RKO (cell line): ENCODE data around the gene GH1.
A peak's percentile ranks its signal among the peaks of the same experiment; 100 is the strongest.
"Not testable (repeated sequence)": the region's sequence is repeated elsewhere in the genome, so short reads cannot be mapped to it uniquely, and the experiment has no call there.

ENCODE experiments used
- DNase-seq: peaks from one replicate; pipeline ENCODE4 v3.0.0-alpha.2; 2016; ENCODE audit warnings: low spot score

GH1 gene

DNA sequence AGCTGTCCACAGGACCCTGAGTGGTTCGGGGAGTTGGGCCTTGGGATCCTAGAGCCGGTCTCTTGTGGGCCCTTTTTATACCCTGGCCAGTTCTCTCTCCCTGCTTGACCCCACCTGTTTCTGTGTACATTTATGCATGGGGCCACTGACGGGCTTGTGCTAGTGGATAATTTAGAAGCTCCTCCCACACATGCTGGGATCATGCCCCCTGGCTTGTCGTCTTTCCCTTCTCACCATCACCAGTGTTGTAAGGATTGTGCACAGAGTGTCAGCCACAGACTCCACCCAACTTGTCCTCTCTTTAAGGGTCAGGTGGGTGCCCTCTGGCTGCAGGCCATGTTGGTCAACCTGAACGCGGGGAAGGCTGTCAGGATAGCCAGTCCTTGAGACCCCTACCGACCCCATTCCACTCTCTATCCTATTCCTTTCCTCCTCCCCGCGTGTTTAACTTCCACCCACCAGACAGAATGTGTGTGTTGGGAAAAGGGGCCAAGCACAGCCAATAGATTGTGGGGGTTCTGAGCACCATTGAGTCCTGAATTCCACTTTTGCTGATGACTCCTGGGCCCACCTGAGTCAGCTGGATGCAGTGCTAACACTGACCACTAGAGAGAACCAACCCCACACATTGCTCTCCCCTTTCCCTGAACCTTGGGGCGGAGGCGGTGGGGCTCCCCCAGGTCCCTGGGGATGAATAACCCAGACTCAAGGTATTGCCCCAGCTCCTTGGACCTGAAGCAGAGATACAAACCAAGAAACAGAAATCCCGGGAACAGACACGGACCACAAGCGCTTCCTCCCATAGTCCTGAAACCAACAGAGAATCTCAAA is 21.9 kb downstream of the GH1 start, which contains the start of gene CSH1:
Gene CSH1, minus strand, starts transcription at position 51 of the 831 bp plus-strand sequence. CDS start 63 bp downstream, outside the sequence.
- not testable (repeated sequence) for DNase-seq

GRCh38 chr17:63894821-63895220 is 23.8 kb downstream of the GH1 start:
- DNase-seq = not testable (repeated sequence)

DNA sequence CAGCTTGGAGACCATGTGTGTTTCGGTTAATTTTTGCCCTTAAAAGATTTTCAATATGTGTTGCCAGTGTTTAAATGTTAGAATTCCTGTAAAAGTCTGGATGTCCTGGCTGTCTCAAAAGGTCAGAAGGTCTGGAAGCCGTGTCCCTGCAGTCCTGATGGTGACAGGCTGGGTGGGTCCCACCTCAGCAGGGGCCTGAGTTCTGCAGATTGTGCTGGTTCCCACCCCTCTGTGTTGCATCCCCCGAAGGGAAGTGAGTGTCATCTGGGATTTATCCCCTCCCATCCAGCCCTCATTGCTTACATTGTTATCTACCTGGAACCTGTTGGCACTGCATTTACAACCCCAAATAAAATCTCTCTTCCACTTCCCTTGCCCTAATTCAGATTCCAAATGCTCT is 24.6 kb downstream of the GH1 start:
- DNase-seq = not testable (repeated sequence)

DNA sequence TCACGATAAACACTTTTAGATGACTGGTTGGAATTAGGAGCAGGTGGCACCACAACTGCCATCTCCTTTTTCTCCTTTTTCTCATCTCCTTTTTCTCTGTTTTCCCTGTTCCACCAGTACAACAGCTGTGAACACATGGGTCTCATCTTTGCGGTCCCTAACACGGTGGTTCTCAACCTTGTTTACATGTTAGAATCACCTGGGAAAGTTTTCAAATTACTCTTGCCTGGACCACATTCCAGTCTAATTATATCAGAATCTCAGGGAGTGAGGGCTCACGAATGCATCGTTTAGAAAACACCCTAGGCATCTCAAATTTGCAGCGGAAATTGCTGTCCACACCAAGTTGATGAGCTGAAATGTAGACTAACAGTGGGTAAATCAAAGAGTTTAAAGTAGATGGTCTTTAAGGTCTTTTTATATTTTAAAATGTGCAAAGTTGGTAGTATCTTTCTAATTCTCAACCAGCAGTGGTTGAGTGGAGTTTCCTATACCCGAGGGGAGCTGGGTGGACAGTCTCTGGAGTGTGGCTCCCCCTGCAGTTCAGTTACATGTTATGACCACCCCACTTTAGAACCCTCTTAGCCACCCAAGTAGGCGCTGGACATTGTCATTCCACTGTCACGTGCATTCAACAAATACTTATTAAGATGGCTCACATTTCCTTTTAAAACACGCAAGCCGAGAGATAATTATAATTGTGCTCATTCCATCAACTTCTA is 26.2 kb downstream of the GH1 start:
- not testable (repeated sequence) for DNase-seq

DNA sequence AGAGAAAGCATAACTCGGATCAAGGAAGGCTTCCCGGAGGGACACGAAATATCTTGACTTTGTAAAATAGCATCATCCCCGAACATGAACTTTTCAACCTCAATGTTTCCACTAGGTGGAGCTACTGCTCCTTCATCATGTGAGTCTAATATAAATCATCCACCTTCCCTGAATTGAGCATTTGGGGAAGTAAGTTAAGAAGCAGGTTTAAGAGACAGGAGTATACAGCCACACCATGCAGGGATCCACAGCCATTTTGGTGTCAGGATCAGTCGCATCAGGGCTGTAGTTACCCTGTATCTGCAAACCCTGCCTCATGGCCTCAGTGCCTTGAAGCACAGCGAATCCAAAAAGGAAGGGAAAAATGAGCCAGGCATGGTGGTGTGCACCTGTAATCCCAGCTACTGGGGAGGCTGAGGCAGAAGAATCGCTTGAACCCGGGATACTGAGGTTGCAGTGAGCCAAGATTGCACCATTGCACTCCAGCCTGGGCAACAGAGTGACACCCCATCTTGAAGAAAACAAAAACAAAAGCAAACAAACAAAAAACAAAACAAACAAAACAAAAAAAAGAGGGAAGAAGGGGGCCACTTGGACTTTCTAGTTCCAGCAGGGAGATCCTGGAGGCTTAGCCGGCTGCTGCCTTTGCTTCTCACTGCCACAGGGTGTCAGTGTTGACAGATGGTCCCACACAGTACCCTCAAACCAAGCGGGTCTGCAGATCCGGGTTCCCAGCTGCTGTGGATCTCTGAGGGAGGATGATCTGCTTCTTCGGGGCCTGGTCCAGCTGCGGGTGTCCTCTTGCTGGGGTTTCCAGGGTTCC is 29.4 kb downstream of the GH1 start:
- peak; percentile 50 for DNase-seq

DNA sequence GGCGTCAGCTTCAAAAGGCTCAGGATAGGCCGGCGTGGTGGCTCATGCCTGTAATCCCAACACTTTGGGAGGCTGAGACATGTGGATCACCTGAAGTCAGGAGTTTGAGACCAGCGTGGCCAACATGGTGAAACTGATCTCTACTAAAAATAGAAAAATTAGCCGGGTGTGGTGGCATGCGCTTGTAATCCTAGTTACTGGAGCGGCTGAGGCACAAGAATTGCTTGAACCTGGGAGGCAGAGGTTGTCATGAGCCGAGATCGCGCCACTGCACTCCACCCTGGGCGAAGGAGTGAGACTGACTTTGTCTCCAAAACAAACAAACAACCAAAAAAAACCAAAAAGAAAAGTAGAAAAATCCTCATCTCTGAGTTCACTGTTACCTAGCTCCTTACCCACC is 33.5 kb downstream of the GH1 start:
- not testable (repeated sequence) for DNase-seq

DNA sequence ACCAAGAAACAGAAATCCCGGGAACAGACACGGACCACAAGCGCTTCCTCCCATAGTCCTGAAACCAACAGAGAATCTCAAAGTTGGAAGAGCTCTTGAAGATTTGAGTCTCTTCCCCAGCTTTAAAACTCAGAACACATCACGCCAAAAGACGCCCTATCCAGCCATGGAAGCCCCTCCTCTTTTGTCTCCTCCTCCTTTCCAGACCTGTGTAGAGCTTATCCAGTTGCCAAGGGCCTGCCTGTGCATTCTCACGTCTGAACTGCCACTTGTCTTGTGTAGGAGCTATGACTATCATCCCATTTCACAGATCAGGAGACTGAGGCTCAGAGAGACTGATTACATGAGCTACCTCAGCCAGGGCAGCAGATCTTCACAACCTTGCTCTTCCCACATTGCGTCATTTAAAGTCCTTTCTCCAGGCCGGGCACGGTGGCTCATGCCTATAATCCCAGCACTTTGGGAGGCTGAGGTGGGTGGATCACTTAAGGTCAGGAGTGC is 36.0 kb downstream of the GH1 start:
- not testable (repeated sequence) for DNase-seq

DNA sequence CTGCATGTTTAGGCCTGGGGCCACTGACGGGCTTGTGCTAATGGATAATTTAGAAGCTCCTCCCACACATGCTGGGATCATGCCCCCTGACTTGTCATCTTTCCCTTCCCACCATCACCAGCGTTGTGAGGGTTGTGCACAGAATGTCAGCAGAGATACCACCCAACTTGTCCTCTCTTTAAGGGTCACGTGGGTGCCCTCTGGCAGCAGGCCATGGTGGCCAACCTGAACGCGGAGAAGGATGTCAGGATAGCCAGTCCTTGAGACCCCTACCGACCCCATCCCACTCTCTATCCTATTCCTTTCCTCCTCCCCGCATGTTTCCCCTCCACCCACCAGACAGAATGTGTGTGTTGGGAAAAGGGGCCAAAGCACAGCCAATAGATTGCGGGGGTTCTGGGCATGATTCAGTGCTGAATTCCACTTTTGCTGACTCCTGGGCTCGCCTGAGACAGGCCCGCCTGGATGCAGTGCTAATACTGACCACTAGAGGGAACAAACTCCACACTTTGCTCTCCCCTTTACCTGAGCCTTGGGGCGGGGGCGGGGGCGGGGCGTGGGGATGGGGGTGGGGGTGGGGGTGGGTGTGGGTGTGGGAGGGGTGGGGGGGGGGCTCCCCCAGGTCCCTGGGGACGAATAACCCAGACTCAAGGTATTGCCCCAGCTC is 36.6 kb downstream of the GH1 start, which contains the start of gene GH2:
Gene GH2, minus strand, starts transcription at position 10 of the 667 bp plus-strand sequence. CDS start 143 bp downstream, outside the sequence.
- peak; percentile 70 for DNase-seq

DNA sequence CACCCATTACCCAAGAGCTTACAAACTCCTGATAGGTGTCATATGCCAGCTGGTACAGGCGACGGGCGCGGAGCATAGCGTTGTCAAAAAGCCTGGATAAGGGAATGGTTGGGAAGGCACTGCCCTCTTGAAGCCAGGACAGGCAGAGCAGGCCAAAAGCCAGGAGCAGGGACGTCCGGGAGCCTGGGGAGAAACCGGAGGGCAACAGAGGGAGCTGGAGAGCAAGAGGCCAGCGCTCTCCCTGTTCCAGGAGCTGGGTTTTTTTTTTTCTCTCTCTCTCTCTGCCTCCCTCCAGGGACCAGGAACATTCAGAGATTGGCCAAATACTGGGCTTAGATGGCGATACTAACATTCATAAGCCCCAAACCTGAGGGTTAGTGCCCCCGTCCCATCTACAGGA is 37.3 kb downstream of the GH1 start:
- DNase-seq = peak; percentile 11

DNA sequence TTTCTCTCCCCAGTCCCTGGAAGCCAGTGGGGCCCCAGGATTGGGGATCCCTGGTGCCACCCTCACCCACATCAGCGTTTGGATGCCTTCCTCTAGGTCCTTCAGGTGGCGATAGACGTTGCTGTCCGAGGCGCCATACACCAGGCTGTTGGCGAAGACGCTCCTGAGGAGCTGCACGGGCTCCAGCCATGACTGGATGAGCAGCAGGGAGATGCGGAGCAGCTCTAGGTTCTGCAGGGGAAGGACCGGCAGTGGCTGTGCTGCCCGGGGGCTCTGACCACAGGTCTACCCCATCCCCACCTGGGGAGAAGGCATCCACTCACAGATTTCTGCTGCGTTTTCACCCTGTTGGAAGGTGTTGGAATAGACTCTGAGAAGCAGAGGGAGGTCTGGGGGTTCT is 37.9 kb downstream of the GH1 start:
- DNase-seq = no peak

- not testable (repeated sequence) for DNase-seq
Observed at GRCh38 chr17:63878413-63878812, 40.2 kb downstream of the GH1 start.

DNA sequence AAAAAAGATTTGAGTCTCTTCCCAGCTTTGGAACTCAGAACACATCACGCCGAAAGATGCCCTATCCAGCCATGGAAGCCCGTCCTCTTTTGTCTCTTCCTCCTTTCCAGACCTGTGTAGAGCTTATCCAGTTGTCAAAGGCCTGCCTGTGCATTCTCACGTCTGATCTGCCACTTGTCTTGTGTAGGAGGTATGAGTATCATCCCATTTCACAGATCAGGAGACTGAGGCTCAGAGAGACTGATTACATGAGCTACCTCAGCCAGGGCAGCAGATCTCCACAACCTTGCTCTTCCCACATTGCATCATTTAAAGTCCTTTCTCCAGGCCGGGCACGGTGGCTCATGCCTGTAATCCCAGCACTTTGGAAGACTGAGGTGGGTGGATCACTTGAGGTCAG is 43.9 kb downstream of the GH1 start:
- not testable (repeated sequence) for DNase-seq

DNA sequence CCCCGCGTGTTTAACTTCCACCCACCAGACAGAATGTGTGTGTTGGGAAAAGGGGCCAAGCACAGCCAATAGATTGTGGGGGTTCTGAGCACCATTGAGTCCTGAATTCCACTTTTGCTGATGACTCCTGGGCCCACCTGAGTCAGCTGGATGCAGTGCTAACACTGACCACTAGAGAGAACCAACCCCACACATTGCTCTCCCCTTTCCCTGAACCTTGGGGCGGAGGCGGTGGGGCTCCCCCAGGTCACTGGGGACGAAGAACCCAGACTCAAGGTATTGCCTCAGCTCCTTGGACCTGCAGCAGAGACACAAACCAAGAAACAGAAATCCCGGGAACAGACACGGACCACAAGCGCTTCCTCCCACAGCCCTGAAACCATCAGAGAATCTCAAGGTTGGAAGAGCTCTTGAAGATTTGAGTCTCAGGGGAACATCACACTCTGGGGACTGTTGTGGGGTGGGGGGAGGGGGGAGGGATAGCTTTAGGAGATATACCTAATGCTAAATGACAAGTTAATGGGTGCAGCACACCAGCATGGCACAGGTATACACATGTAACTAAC is 44.5 kb downstream of the GH1 start:
- not testable (repeated sequence) for DNase-seq

GRCh38 chr17:63873577-63873976 is 45.1 kb downstream of the GH1 start, which contains the start of gene CSH2:
Gene CSH2 (minus strand): TSS chr17:63873677. CDS start chr17:63873614, 63 bp downstream.
- DNase-seq = not testable (repeated sequence)

DNA sequence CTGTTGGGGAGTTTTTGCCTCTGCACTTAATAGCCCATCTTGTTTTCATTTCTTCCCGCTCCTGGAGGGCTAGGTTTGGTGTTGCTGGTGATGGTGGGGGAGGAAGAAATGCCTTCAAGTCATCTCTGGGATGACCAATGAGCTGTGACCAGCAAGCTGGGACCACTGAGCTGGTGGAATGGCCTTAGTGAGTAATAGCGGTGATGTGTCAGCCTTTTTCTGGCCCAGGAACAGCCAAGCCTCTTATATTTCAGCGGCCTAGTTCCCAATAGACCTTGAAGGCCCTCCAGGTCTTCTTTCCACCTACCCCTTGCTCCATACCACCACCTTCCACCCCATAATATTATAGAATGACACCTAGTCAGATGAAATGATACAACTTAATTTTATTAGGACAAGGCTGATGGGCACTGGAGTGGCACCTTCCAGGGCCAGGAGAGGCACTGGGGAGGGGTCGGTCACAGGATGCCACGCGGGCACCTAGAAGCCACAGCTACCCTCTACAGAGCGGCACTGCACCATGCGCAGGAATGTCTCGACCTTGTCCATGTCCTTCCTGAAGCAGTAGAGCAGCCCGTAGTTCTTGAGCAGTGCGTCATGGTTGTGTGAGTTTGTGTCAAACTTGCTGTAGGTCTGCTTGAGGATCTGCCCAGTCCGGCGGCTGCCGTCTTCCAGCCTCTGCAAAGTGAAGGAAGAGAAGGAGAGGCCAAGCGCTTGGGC is 46.8 kb downstream of the GH1 start:
- not testable (repeated sequence) for DNase-seq

DNA sequence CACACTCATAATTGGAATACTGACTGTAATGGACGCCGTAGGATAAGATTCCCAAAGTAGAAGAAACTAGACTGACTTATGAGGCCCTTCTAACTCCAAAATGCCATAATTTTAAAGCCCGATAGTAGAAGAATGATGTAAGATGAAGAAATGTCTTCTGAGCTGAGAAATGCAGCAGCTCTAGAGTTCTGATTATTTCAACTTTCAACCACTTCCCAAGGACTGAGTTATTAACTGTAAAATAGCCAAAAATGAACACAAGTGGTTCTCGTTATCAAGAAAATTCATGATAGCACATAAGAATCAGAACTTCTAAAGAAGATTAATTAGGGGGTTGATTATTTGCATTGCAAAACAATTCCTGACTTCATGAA is 48.4 kb downstream of the GH1 start:
- not testable (repeated sequence) for DNase-seq

DNA sequence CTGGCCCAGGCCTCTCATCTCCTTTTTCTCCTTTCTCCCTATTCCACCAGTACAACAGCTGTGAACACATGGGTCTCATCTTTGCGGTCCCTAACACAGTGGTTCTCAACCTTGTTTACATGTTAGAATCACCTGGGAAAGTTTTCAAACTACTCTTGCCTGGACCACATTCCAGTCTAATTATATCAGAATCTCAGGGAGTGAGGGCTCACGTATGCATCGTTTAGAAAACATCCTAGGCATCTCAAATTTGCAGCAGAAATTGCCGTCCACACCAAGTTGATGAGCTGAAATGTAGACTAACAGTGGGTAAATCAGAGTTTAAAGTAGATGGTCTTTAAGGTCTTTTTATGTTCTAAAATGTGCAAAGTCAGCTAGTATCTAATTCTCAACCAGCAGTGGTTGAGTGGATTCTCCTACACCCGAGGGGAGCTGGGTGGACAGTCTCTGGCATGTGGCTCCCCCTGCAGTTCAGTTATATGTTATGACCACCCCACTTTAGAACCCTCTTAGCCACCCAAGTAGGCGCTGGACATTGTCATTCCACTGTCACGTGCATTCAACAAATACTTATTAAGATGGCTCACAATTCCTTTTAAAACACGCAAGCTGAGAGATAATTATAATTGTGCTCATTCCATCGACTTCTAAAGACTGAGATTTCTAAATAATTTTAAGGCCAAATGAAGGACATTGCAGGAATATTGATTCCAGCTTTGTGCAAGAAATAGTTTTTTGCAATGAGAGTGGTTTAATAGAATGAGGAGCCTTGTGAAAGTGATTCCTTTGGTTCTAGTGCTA is 48.9 kb downstream of the GH1 start:
- not testable (repeated sequence) for DNase-seq
